CD4-positive, alpha-beta T cell treated with Interleukin-12 subunit alpha and Interleukin-12 subunit beta, for 1 hour (primary cell): Measurements from ENCODE around the gene ISX.

ENCODE experiments used
- DNase-seq: peaks from one replicate; pipeline ENCODE4 v3.0.0-alpha.2; 2020

ISX gene

GRCh38 chr22:35114131-35114980 lies 48.4 kb downstream of the ISX start:
- DNase-seq, result no peak

GRCh38 chr22:35115515-35115914 lies 49.6 kb downstream of the ISX start:
- DNase-seq, result no peak

GRCh38 chr22:35116269-35116668 lies 50.3 kb downstream of the ISX start:
- no peak for DNase-seq

GRCh38 chr22:35116817-35117216 lies 50.9 kb downstream of the ISX start:
- DNase-seq, result no peak

GRCh38 chr22:35119494-35119893 lies 53.5 kb downstream of the ISX start:
- DNase-seq, result no peak

- DNase-seq, result no peak
These were observed 58.8 kb downstream of the ISX start for GRCh38 chr22:35124691-35125219.

- no peak for DNase-seq
These were observed 61.0 kb downstream of the ISX start for GRCh38 chr22:35126993-35127392.

- DNase-seq, result no peak
These were observed 62.7 kb downstream of the ISX start for GRCh38 chr22:35128637-35129036.

GRCh38 chr22:35131525-35132000 lies 65.6 kb downstream of the ISX start:
- no peak for DNase-seq

- no peak for DNase-seq
These were observed 66.6 kb downstream of the ISX start for GRCh38 chr22:35132568-35132967.

- no peak for DNase-seq
These were observed 67.9 kb downstream of the ISX start for GRCh38 chr22:35133702-35134380.

GRCh38 chr22:35134637-35135036 lies 68.7 kb downstream of the ISX start:
- DNase-seq, result no peak

- no peak for DNase-seq
These were observed 69.2 kb downstream of the ISX start for GRCh38 chr22:35135165-35135564.
